Gastroesophageal sphincter (tissue), 4 donors: ENCODE data around the gene SEL1L. TPM values are rescaled to one million over a fixed set of nuclear protein-coding genes. Genes with fewer than 3 reads are reported as not detected.
"Not testable (repeated sequence)": the region's sequence is repeated elsewhere in the genome, so short reads cannot be mapped to it uniquely, and the experiment has no call there.

Experiments used
- ATAC-seq: fragments of 150-250 bp; one replicate; pipeline ENCODE4 v1.9.1; 2016; ENCODE audit warnings: mild to moderate bottlenecking, moderate library complexity
- H3K27ac ChIP-seq, 4 donors: fragments of 200-600 bp; sonication (generic) in 3 of 4; 1 replicate in 3 of 4; 2 replicates in 1 of 4; pipeline ENCODE4 v1.5.1; 2016 to 2019
- H3K27me3 ChIP-seq: fragments of 200-600 bp; sonication (generic); one replicate; pipeline ENCODE4 v1.5.1; 2019
- H3K36me3 ChIP-seq, 2 donors: fragments of 200-600 bp; sonication (generic); one replicate each; pipeline ENCODE4 v1.5.1; 2019; ENCODE audit warnings: control low read depth in 1 of 2
- H3K4me1 ChIP-seq, 3 donors: fragments of 200-600 bp; sonication (generic); 1 replicate in 2 of 3; 2 replicates in 1 of 3; pipeline ENCODE4 v1.5.1; 2016 to 2019; ENCODE audit warnings: control low read depth in 2 of 3
- H3K4me3 ChIP-seq, 2 donors: fragments of 200-600 bp; sonication (generic); one replicate each; pipeline ENCODE4 v1.5.1; 2019; ENCODE audit warnings: mild to moderate bottlenecking in 1 of 2, moderate library complexity in 1 of 2
- H3K9me3 ChIP-seq, 3 donors: fragments of 200-600 bp; sonication (generic); one replicate each; pipeline ENCODE4 v1.5.1; 2017 to 2019; ENCODE audit warnings: control low read depth in 2 of 3
- CTCF ChIP-seq, 4 experiments: fragments of 200-600 bp in 2 of 4; fragments of 450-650 bp in 2 of 4; sonication (generic) in 1 of 4; IDR thresholded peaks; one replicate each; pipeline ENCODE4 v1.5.1; 2017 to 2019; ENCODE audit warnings: antibody characterized with exemption in 4 of 4, mild to moderate bottlenecking in 2 of 4, moderate library complexity in 2 of 4
- EP300 ChIP-seq: sonication (generic); formaldehyde crosslinking; IDR thresholded peaks from one replicate; pipeline ENCODE4 v1.6.1; 2017; ENCODE audit warnings: antibody characterized with exemption, mild to moderate bottlenecking
- POLR2A ChIP-seq, 2 donors: fragments of 450-650 bp; IDR thresholded peaks; one replicate each; pipeline ENCODE4 v1.6.1; 2017; ENCODE audit warnings: antibody characterized with exemption in 2 of 2, mild to moderate bottlenecking in 2 of 2, moderate library complexity in 1 of 2
- POLR2AphosphoS5 ChIP-seq: sonication (generic); formaldehyde crosslinking; IDR thresholded peaks from one replicate; pipeline ENCODE4 v1.6.1; 2017; ENCODE audit warnings: antibody characterized with exemption
- WGBS, 2 donors: methylation state at CpG; one replicate each; pipeline ENCODE4 v1.1.5; 2018; ENCODE audit warnings: low coverage in 1 of 2; 5-methylcytosine and 5-hydroxymethylcytosine counted together
- total RNA-seq, 4 donors: library from RNA; depleted of rRNA; stranded (reverse); fragments of >200 nt; gene quantifications; one replicate each; pipeline ENCODE4 v1.1.0, GENCODE V29; 2016

Gene SEL1L
- total RNA-seq, 4 donors from 2014 or later = 53.7 to 82.8 (median 71.6) TPM

GRCh38 chr14:81550001-81550637 is 16.5 kb upstream of the SEL1L start:
- H3K4me1 ChIP-seq = no peaks in the 10 kb centered on the region
- no peak for TF ChIP-seq POLR2AphosphoS5
- TF ChIP-seq POLR2A (IDR thresholded peaks at IDR 0.05) = no peak
- no peak for TF ChIP-seq EP300
- no peak for TF ChIP-seq CTCF (IDR thresholded peaks at IDR 0.05)
- 66 to 74% methylated on average over 4 of the region's 4 CpGs for WGBS, 2 donors
- no peak overlapping the region for H3K27ac ChIP-seq
- no peak overlapping the region for H3K4me3 ChIP-seq
- H3K36me3 ChIP-seq = no peaks in the 10 kb centered on the region
- H3K9me3 ChIP-seq = no peaks in the 10 kb centered on the region
- no peaks in the 10 kb centered on the region for H3K27me3 ChIP-seq
- ATAC-seq = no peak

- WGBS, 2 donors = 67% methylated on average over 1 of the region's 5 CpGs; no CpG with 5 or more reads in 1 of the 2 donors
- not testable (repeated sequence) for H3K4me1 ChIP-seq
These were observed 7.6 kb upstream of the SEL1L start for GRCh38 chr14:81541206-81541605.

GRCh38 chr14:81537193-81537592 is 3.5 kb upstream of the SEL1L start:
- Histone ChIP-seq H3K4me1 (peaks cover 3 to 16% (median 3%) of the 10 kb centered on the region in 3 donors), H3K9me3 (no peaks in the 10 kb centered on the region), H3K27me3 (peaks cover 16% of the 10 kb centered on the region), H3K36me3 (no peaks in the 10 kb centered on the region), H3K4me3 (no peak overlapping the region), H3K27ac (no peak overlapping the region)
- WGBS, 2 donors = 41 to 52% methylated on average over 2 of the region's 2 CpGs
- no peak for TF ChIP-seq POLR2A (IDR thresholded peaks at IDR 0.05)
- no peak for TF ChIP-seq POLR2AphosphoS5
- TF ChIP-seq CTCF (IDR thresholded peaks at IDR 0.05) = no peak
- no peak for TF ChIP-seq EP300
- ATAC-seq = no peak

More at GRCh38 chr14:81541206-81541605, 7.6 kb upstream of the SEL1L start:
- H3K4me3 ChIP-seq, H3K36me3 ChIP-seq, H3K27ac ChIP-seq, ATAC-seq, H3K9me3 ChIP-seq: not testable (repeated sequence)
- peaks cover 16% of the 10 kb centered on the region for H3K27me3 ChIP-seq

- Histone ChIP-seq H3K4me1 (peaks cover 6 to 25% (median 10%) of the 10 kb centered on the region in 3 donors), H3K4me3 (no peak overlapping the region), H3K27ac (no peak overlapping the region), H3K9me3 (no peaks in the 10 kb centered on the region), H3K27me3 (peaks cover 14% of the 10 kb centered on the region), H3K36me3 (peaks cover 0 to 4% of the 10 kb centered on the region in 2 donors)
- TF ChIP-seq POLR2A (IDR thresholded peaks at IDR 0.05) (no peak), CTCF (IDR thresholded peaks at IDR 0.05) (no peak), POLR2AphosphoS5 (no peak), EP300 (no peak)
- ATAC-seq = no peak
- 21 to 26% methylated on average over 2 of the region's 2 CpGs for WGBS, 2 donors
These were observed 2.7 kb upstream of the SEL1L start for GRCh38 chr14:81536241-81536771.

GRCh38 chr14:81535396-81536164 is 1.9 kb upstream of the SEL1L start:
- H3K9me3 ChIP-seq = no peaks in the 10 kb centered on the region
- peaks cover 6% of the 10 kb centered on the region for H3K27me3 ChIP-seq
- no peak for TF ChIP-seq POLR2A (IDR thresholded peaks at IDR 0.05)
- TF ChIP-seq POLR2AphosphoS5 = no peak
- TF ChIP-seq EP300 = no peak
- TF ChIP-seq CTCF (IDR thresholded peaks at IDR 0.05) = no peak
- H3K4me1 ChIP-seq = peaks cover 6 to 32% (median 10%) of the 10 kb centered on the region in 3 donors
- H3K36me3 ChIP-seq = peaks cover 0 to 5% of the 10 kb centered on the region in 2 donors
- H3K27ac ChIP-seq = no peak overlapping the region
- whole genome bisulfite sequencing, 2 donors = 60 to 74% methylated on average over 3 of the region's 3 CpGs
- no peak overlapping the region for H3K4me3 ChIP-seq
- no peak for ATAC-seq
